Loucy (cell line): ENCODE data around the gene MEMO1.
"Not testable (repeated sequence)": the region's sequence is repeated elsewhere in the genome, so short reads cannot be mapped to it uniquely, and the experiment has no call there.

Experiments used
- H2AFZ ChIP-seq: fragments of 200-600 bp; sonication (generic); 2 replicates; pipeline ENCODE4 v1.6.0; 2016; ENCODE audit warnings: antibody characterized with exemption, mild to moderate bottlenecking, low read length, moderate library complexity
- H3F3A ChIP-seq: fragments of 200-600 bp; 2 replicates; pipeline ENCODE4 v1.6.0; 2016; ENCODE audit warnings: antibody characterized with exemption, low read depth, mild to moderate bottlenecking
- H3K27me3 ChIP-seq: fragments of 200-600 bp; sonication (generic); 2 replicates; pipeline ENCODE4 v1.6.1; 2014; ENCODE audit warnings: low read length, mild to moderate bottlenecking; ENCODE audit not compliant: insufficient read depth, poor library complexity, severe bottlenecking
- H3K36me3 ChIP-seq: fragments of 200-600 bp; sonication (generic); 2 replicates; pipeline ENCODE4 v1.6.1; 2016; ENCODE audit warnings: low read length; ENCODE audit not compliant: insufficient read depth
- H3K4me1 ChIP-seq: fragments of 200-600 bp; sonication (generic); 2 replicates; pipeline ENCODE4 v1.5.1; 2014; ENCODE audit warnings: low read length, mild to moderate bottlenecking; ENCODE audit not compliant: insufficient read depth, poor library complexity, severe bottlenecking
- H3K4me2 ChIP-seq: fragments of 200-600 bp; sonication (generic); 2 replicates; pipeline ENCODE4 v1.6.0; 2014; ENCODE audit warnings: antibody characterized with exemption, low read length, low read depth, mild to moderate bottlenecking; ENCODE audit not compliant: poor library complexity, severe bottlenecking
- H3K4me3 ChIP-seq: fragments of 200-600 bp; sonication (generic); 2 replicates; pipeline ENCODE4 v1.5.1; 2014; ENCODE audit warnings: low read length, mild to moderate bottlenecking, mixed read lengths; ENCODE audit not compliant: poor library complexity, severe bottlenecking
- H3K79me2 ChIP-seq: fragments of 200-600 bp; sonication (generic); 2 replicates; pipeline ENCODE4 v1.6.1; 2014; ENCODE audit warnings: low read length; ENCODE audit not compliant: insufficient read depth
- H3K9ac ChIP-seq: fragments of 200-600 bp; sonication (generic); 2 replicates; pipeline ENCODE4 v1.6.0; 2014; ENCODE audit warnings: mild to moderate bottlenecking, low read depth, low read length, moderate library complexity; ENCODE audit not compliant: poor library complexity, severe bottlenecking
- H3K9me2 ChIP-seq: fragments of 200-600 bp; sonication (generic); replicated peaks from 2 replicates; pipeline ENCODE4 v1.6.1; 2016; ENCODE audit warnings: low read depth, low read length, mixed read lengths
- H3K9me3 ChIP-seq: fragments of 200-600 bp; sonication (generic); 2 replicates; pipeline ENCODE4 v1.6.1; 2014; ENCODE audit warnings: mild to moderate bottlenecking, antibody characterized with exemption, low read length, low read depth; ENCODE audit not compliant: insufficient read depth
- H4K20me1 ChIP-seq: fragments of 200-600 bp; sonication (generic); 2 replicates; pipeline ENCODE4 v1.6.0; 2014; ENCODE audit warnings: antibody characterized with exemption, low read length, mild to moderate bottlenecking; ENCODE audit not compliant: insufficient read depth, poor library complexity, severe bottlenecking
- EZH2phosphoT487 ChIP-seq: fragments of 200-600 bp; IDR thresholded peaks from 2 replicates; pipeline ENCODE4 v1.6.1; 2018; ENCODE audit warnings: antibody characterized with exemption, mild to moderate bottlenecking, moderate library complexity, borderline replicate concordance
- TF ChIP-seq, protein P1 (sequence below): fragments of 200-600 bp; sonication (generic); conservative IDR thresholded peaks from 2 replicates; pipeline ENCODE4 v1.5.1; 2014; ENCODE audit warnings: mild to moderate bottlenecking, antibody characterized with exemption, low read length

MEMO1 gene

GRCh38 chr2:31972059-31972458, 38.7 kb downstream of the MEMO1 start:
- H3F3A ChIP-seq: no peaks in the 10 kb centered on the region
- no peak for TF ChIP-seq EZH2phosphoT487
- TF ChIP-seq, protein P1, sequence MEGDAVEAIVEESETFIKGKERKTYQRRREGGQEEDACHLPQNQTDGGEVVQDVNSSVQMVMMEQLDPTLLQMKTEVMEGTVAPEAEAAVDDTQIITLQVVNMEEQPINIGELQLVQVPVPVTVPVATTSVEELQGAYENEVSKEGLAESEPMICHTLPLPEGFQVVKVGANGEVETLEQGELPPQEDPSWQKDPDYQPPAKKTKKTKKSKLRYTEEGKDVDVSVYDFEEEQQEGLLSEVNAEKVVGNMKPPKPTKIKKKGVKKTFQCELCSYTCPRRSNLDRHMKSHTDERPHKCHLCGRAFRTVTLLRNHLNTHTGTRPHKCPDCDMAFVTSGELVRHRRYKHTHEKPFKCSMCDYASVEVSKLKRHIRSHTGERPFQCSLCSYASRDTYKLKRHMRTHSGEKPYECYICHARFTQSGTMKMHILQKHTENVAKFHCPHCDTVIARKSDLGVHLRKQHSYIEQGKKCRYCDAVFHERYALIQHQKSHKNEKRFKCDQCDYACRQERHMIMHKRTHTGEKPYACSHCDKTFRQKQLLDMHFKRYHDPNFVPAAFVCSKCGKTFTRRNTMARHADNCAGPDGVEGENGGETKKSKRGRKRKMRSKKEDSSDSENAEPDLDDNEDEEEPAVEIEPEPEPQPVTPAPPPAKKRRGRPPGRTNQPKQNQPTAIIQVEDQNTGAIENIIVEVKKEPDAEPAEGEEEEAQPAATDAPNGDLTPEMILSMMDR: no peak
- H3K9ac ChIP-seq: no peak overlapping the region
- no peaks in the 10 kb centered on the region for H3K27me3 ChIP-seq
- H3K79me2 ChIP-seq: peaks cover 93% of the 10 kb centered on the region
- no peaks in the 10 kb centered on the region for H3K36me3 ChIP-seq
- H4K20me1 ChIP-seq: peaks cover 46% of the 10 kb centered on the region
- no peak overlapping the region for H2AFZ ChIP-seq
- H3K9me2 ChIP-seq: no peaks in the 10 kb centered on the region
- no peaks in the 10 kb centered on the region for H3K9me3 ChIP-seq
- no peak overlapping the region for H3K4me2 ChIP-seq
- no peak overlapping the region for H3K4me3 ChIP-seq
- H3K4me1 ChIP-seq: peaks cover 3% of the 10 kb centered on the region

- Histone ChIP-seq H3K4me1 (peaks cover 2% of the 10 kb centered on the region), H3K36me3 (no peaks in the 10 kb centered on the region), H4K20me1 (peaks cover 36% of the 10 kb centered on the region), H3K4me3 (no peak overlapping the region), H3K79me2 (peaks cover 84% of the 10 kb centered on the region), H2AFZ (no peak overlapping the region), H3F3A (no peaks in the 10 kb centered on the region), H3K9me2 (no peaks in the 10 kb centered on the region), H3K4me2 (no peak overlapping the region), H3K9ac (no peak overlapping the region), H3K27me3 (no peaks in the 10 kb centered on the region), H3K9me3 (no peaks in the 10 kb centered on the region)
- no peak for TF ChIP-seq EZH2phosphoT487
- TF ChIP-seq, protein P1: no peak
Observed at GRCh38 chr2:31969178-31969577, 41.6 kb downstream of the MEMO1 start.

GRCh38 chr2:31967790-31968189, 43.0 kb downstream of the MEMO1 start:
- TF ChIP-seq, protein P1: no peak
- TF ChIP-seq EZH2phosphoT487: no peak
- Histone ChIP-seq H3F3A (no peaks in the 10 kb centered on the region), H2AFZ (no peak overlapping the region), H4K20me1 (peaks cover 46% of the 10 kb centered on the region), H3K4me1 (no peaks in the 10 kb centered on the region), H3K9me3 (no peaks in the 10 kb centered on the region), H3K79me2 (peaks cover 84% of the 10 kb centered on the region), H3K36me3 (no peaks in the 10 kb centered on the region), H3K4me3 (no peak overlapping the region), H3K4me2 (no peak overlapping the region), H3K9me2 (no peaks in the 10 kb centered on the region), H3K9ac (no peak overlapping the region), H3K27me3 (no peaks in the 10 kb centered on the region)

- H4K20me1 ChIP-seq: peaks cover 39% of the 10 kb centered on the region
- not testable (repeated sequence) for H3K4me2 ChIP-seq, H2AFZ ChIP-seq, H3K4me1 ChIP-seq, H3F3A ChIP-seq, H3K36me3 ChIP-seq, H3K9ac ChIP-seq, H3K9me2 ChIP-seq, H3K4me3 ChIP-seq, H3K27me3 ChIP-seq, H3K9me3 ChIP-seq
- peaks cover 84% of the 10 kb centered on the region for H3K79me2 ChIP-seq
Observed at GRCh38 chr2:31966402-31966801, 44.4 kb downstream of the MEMO1 start.
